HepG2 (cell line): ENCODE measurements around the gene CLTCL1. TPM values are rescaled to one million over a fixed set of nuclear protein-coding genes. Genes with fewer than 3 reads are reported as not detected.

Experiments used
- ATAC-seq: fragments of 200-7000 bp; cut with Tn5 transposase; 3 replicates; pipeline ENCODE4 v1.9.1; 2020; ENCODE audit warnings: mild to moderate bottlenecking, moderate library complexity
- Bru-seq: library from RNA; stranded (reverse); fragments of 400-500 nt; gene quantifications from one replicate; lab custom pipeline; 2021; lab: Mats Ljungman, UMichigan
- BruChase-seq, 2 experiments: library from RNA; stranded (reverse); fragments of 400-500 nt; gene quantifications; one replicate each; lab custom pipeline; 2021; lab: Mats Ljungman, UMichigan
- BruUV-seq: library from RNA; stranded (reverse); fragments of 400-500 nt; replicated peaks from 2 replicates; lab custom pipeline; 2021; lab: Mats Ljungman, UMichigan
- CTCF ChIA-PET: fragments of 300-600 bp; formaldehyde crosslinking; extraction: SDS; loops from one replicate; lab custom pipeline; 2021; ENCODE audit warnings: low total read pairs, inconsistent platforms, low intra/inter-chr PET ratio; lab: Yijun Ruan, JAX
- POLR2A ChIA-PET: fragments of 350-600 bp; sonication (Branson Sonifier 250); formaldehyde crosslinking; loops from one replicate; lab custom pipeline; 2020; ENCODE audit warnings: antibody characterized with exemption, inconsistent platforms; lab: Yijun Ruan, JAX
- DNase-seq: peaks from one replicate; pipeline ENCODE4 v3.0.0-alpha.2; 2015; ENCODE audit warnings: low spot score
- FAIRE-seq: peaks from 3 replicates; lab custom pipeline; 2011; peaks lifted over from hg19 to GRCh38; lab: Jason Lieb, UNC
- H2AFZ ChIP-seq: one replicate; pipeline ENCODE4 v1.6.1; 2011; ENCODE audit warnings: low read length, inconsistent platforms
- H3K27ac ChIP-seq: fragments of 300-600 bp; 3 replicates; pipeline ENCODE4 v1.8.0; 2011; ENCODE audit warnings: mixed run types, mild to moderate bottlenecking, mixed read lengths, low read length, inconsistent platforms; ENCODE audit not compliant: insufficient read depth; ENCODE audit errors: extremely low read length
- H3K27me3 ChIP-seq, 2 experiments: fragments of 200-600 bp in 1 of 2; 2 replicates in 1 of 2; 3 replicates in 1 of 2; pipeline versions ENCODE4 v1.6.0 to v1.8.0; 2011; ENCODE audit warnings: low read length in 2 of 2, mild to moderate bottlenecking in 2 of 2, moderate library complexity in 2 of 2, inconsistent platforms in 1 of 2; ENCODE audit not compliant: insufficient read depth in 2 of 2, control insufficient read depth in 1 of 2
- H3K36me3 ChIP-seq, 2 experiments: fragments of 200-600 bp in 1 of 2; replicated peaks in 1 of 2; 2 replicates in 1 of 2; 3 replicates in 1 of 2; pipeline versions ENCODE4 v1.5.1 to v1.8.0; 2011; ENCODE audit warnings: low read length in 2 of 2, inconsistent platforms in 1 of 2; ENCODE audit not compliant: insufficient read depth in 2 of 2, control insufficient read depth in 1 of 2
- H3K4me1 ChIP-seq: 2 replicates; pipeline ENCODE4 v1.5.1; 2012; ENCODE audit warnings: low read length, inconsistent platforms; ENCODE audit not compliant: insufficient read depth
- H3K4me2 ChIP-seq: 2 replicates; pipeline ENCODE4 v1.6.0; 2011; ENCODE audit warnings: low read depth, low read length, inconsistent platforms
- H3K4me3 ChIP-seq, 3 experiments: fragments of 200-600 bp in 1 of 3; sonication (generic), shearing (Covaris generic) in 1 of 3; replicated peaks in 1 of 3; 2 replicates each; pipeline ENCODE4 v1.5.1; 2011 to 2016; ENCODE audit warnings: low read length in 3 of 3, inconsistent platforms in 2 of 3, low read depth in 2 of 3, mild to moderate bottlenecking in 2 of 3, control low read depth in 1 of 3, mixed read lengths in 1 of 3; ENCODE audit not compliant: insufficient read depth in 1 of 3
- H3K79me2 ChIP-seq: one replicate; pipeline ENCODE4 v1.6.1; 2011; ENCODE audit warnings: low read length, inconsistent platforms; ENCODE audit not compliant: insufficient read depth
- H3K9ac ChIP-seq: 2 replicates; pipeline ENCODE4 v1.6.0; 2011; ENCODE audit warnings: mild to moderate bottlenecking, low read depth, low read length, inconsistent platforms; ENCODE audit not compliant: insufficient read depth
- H3K9me3 ChIP-seq: 2 replicates; pipeline ENCODE4 v1.5.1; 2012; ENCODE audit warnings: mild to moderate bottlenecking, low read length
- H4K20me1 ChIP-seq: 2 replicates; pipeline ENCODE4 v1.6.0; 2011; ENCODE audit warnings: inconsistent platforms, mild to moderate bottlenecking, low read length, moderate library complexity; ENCODE audit not compliant: insufficient read depth
- PRMT3 ChIP-seq: sonication (generic); formaldehyde crosslinking; IDR thresholded peaks from 2 replicates; pipeline ENCODE4 v1.8.1; 2022; ENCODE audit warnings: low read depth, mild to moderate bottlenecking, moderate library complexity, missing genetic modification reagents, borderline replicate concordance
- RBAK ChIP-seq: sonication (generic); formaldehyde crosslinking; IDR thresholded peaks from 2 replicates; pipeline ENCODE4 v1.5.1; 2020; ENCODE audit warnings: mild to moderate bottlenecking, missing genetic modification reagents
- RFXANK ChIP-seq: IDR thresholded peaks from 2 replicates; pipeline ENCODE4 v1.6.1; 2016
- SIX1 ChIP-seq: sonication (generic); formaldehyde crosslinking; IDR thresholded peaks from 2 replicates; pipeline ENCODE4 v1.4.0; 2020; ENCODE audit warnings: missing genetic modification reagents, borderline replicate concordance
- ZNF552 ChIP-seq: sonication (generic); formaldehyde crosslinking; IDR thresholded peaks from 2 replicates; pipeline ENCODE4 v1.9.0; 2022; ENCODE audit warnings: missing genetic modification reagents, mild to moderate bottlenecking, borderline replicate concordance
- WGBS: methylation state at CpG from one replicate; pipeline ENCODE4 v1.1.6; 2017; ENCODE audit warnings: low lambda C conversion rate; 5-methylcytosine and 5-hydroxymethylcytosine counted together
- in situ Hi-C: cut with HindIII; loops from 2 replicates; pipeline ENCODE4 v1.10.0; 2017; ENCODE audit warnings: low pct_unique_long_range_greater_than_20kb; ENCODE audit not compliant: extremely low pct_ligation_motif_present
- intact Hi-C: fragments of 100-400 bp; cut with micrococcal nuclease; formaldehyde crosslinking; loops from one replicate; pipeline ENCODE4 v1.10.0; 2022; ENCODE audit not compliant: unreplicated experiment
- long read RNA-seq, 2 experiments: library from RNA in 1 of 2; library from polyadenylated mRNA in 1 of 2; stranded (forward) in 1 of 2; unstranded in 1 of 2; transcript quantifications; one replicate each; pipeline ENCODE4 v2.0.0, GENCODE V29; 2019 to 2022
- polyA minus RNA-seq, 3 experiments: library from RNA; depleted of rRNA, polyadenylated mRNA; stranded (reverse); fragments of >200 nt; gene quantifications; 2 replicates each; pipeline ENCODE4 v1.2.3, GENCODE V29; 2011; ENCODE audit warnings: low replicate concordance in 1 of 3
- polyA plus RNA-seq, 8 experiments: library from polyadenylated mRNA; depleted of rRNA in 3 of 8; stranded (reverse) in 7 of 8; unstranded in 1 of 8; fragments of >200 nt; fragmentation: Illumina TruSeq in 4 of 8; extraction: Trizol in 4 of 8; gene quantifications; 2 replicates each; pipeline versions ENCODE4 v1.2.1 to v1.2.3, GENCODE V29; 2011 to 2016; ENCODE audit warnings: low read depth in 4 of 8, missing spikeins in 1 of 8, mixed read lengths in 1 of 8; ENCODE audit not compliant: insufficient read depth in 1 of 8
- total RNA-seq, 5 experiments: library from RNA; depleted of rRNA; stranded (reverse); fragments of >200 nt; fragmentation: Illumina TruSeq; extraction: Trizol; gene quantifications; 2 replicates each; pipeline ENCODE4 v1.2.3, GENCODE V29; 2016; ENCODE audit warnings: low read depth in 1 of 5
- TF ChIP-seq, protein P1 (sequence below): sonication (generic); formaldehyde crosslinking; IDR thresholded peaks from 2 replicates; pipeline ENCODE4 v1.8.1; 2023; ENCODE audit warnings: mild to moderate bottlenecking, missing genetic modification reagents, borderline replicate concordance
- TF ChIP-seq, protein P2 (sequence below): sonication (generic); formaldehyde crosslinking; IDR thresholded peaks from 2 replicates; pipeline ENCODE4 v1.5.0; 2020; ENCODE audit warnings: mild to moderate bottlenecking, missing genetic modification reagents, moderate library complexity
- TF ChIP-seq, protein P3 (sequence below): sonication (generic); formaldehyde crosslinking; IDR thresholded peaks from 2 replicates; pipeline ENCODE4 v1.9.0; 2022; ENCODE audit warnings: low read depth, missing genetic modification reagents

The CLTCL1 gene
- 7.1 and 8.1 TPM in 2 replicates for total RNA-seq (2016; rRNA removed; fragmentation: Illumina TruSeq; extraction: Trizol)
- total RNA-seq (2016; cell fraction: cytosol; rRNA removed; fragmentation: Illumina TruSeq; extraction: Trizol; ENCODE audit: low read depth), result 3.7 and 4.0 TPM in 2 replicates
- 6.0 and 8.1 TPM in 2 replicates for total RNA-seq (2016; cell fraction: insoluble cytoplasmic fraction; rRNA removed; fragmentation: Illumina TruSeq; extraction: Trizol)
- 3.6 and 3.8 TPM in 2 replicates for total RNA-seq (2016; cell fraction: membrane; rRNA removed; fragmentation: Illumina TruSeq; extraction: Trizol)
- 11.6 and 12.0 TPM in 2 replicates for total RNA-seq (2016; cell fraction: nucleus; rRNA removed; fragmentation: Illumina TruSeq; extraction: Trizol)
- polyA plus RNA-seq (2011; rRNA removed), result 10.9 and 13.5 TPM in 2 replicates
- polyA plus RNA-seq (2011; cell fraction: cytosol; rRNA removed), result 7.2 and 8.1 TPM in 2 replicates
- polyA plus RNA-seq (2011; cell fraction: nucleus; rRNA removed), result 25.5 and 30.8 TPM in 2 replicates
- polyA plus RNA-seq (2012), result 3.0 and 5.3 TPM in 2 replicates
- polyA plus RNA-seq (2016; cell fraction: cytosol; fragmentation: Illumina TruSeq; extraction: Trizol; ENCODE audit: low read depth), result 0.87 and 1.2 TPM in 2 replicates
- 4.8 and 5.4 TPM in 2 replicates for polyA plus RNA-seq (2016; cell fraction: insoluble cytoplasmic fraction; fragmentation: Illumina TruSeq; extraction: Trizol; ENCODE audit: low read depth)
- polyA plus RNA-seq (2016; cell fraction: membrane; fragmentation: Illumina TruSeq; extraction: Trizol; ENCODE audit: low read depth), result 1.8 and 2.4 TPM in 2 replicates
- polyA plus RNA-seq (2016; cell fraction: nucleus; fragmentation: Illumina TruSeq; extraction: Trizol; ENCODE audit: insufficient read depth, low read depth), result 19.5 and 23.8 TPM in 2 replicates
- 19.6 and 28.2 TPM in 2 replicates for polyA minus RNA-seq (2011; rRNA and poly(A)+ RNA removed; ENCODE audit: low replicate concordance)
- 4.6 and 8.8 TPM in 2 replicates for polyA minus RNA-seq (2011; cell fraction: cytosol; rRNA and poly(A)+ RNA removed)
- polyA minus RNA-seq (2011; cell fraction: nucleus; rRNA and poly(A)+ RNA removed), result 14.7 and 18.9 TPM in 2 replicates
- Bru-seq, nascent RNA, result percentile 49 among the genes with signal in this experiment
- percentile 52 among the genes with signal in this experiment for BruChase-seq, experiment 1, labeled RNA remaining after a 6-hour chase
- BruChase-seq, experiment 2, labeled RNA remaining after a 2-hour chase, result percentile 53 among the genes with signal in this experiment
- long read RNA-seq, experiment 1, result 0 reads
- long read RNA-seq, experiment 2, full-length matches to known transcripts, result 1 of 5 reads
- long read RNA-seq, experiment 2, partial matches to known transcripts, result 1 of 5 reads
- long read RNA-seq, experiment 2, other reads (novel, unspliced or antisense), result 3 of 5 reads

DNA sequence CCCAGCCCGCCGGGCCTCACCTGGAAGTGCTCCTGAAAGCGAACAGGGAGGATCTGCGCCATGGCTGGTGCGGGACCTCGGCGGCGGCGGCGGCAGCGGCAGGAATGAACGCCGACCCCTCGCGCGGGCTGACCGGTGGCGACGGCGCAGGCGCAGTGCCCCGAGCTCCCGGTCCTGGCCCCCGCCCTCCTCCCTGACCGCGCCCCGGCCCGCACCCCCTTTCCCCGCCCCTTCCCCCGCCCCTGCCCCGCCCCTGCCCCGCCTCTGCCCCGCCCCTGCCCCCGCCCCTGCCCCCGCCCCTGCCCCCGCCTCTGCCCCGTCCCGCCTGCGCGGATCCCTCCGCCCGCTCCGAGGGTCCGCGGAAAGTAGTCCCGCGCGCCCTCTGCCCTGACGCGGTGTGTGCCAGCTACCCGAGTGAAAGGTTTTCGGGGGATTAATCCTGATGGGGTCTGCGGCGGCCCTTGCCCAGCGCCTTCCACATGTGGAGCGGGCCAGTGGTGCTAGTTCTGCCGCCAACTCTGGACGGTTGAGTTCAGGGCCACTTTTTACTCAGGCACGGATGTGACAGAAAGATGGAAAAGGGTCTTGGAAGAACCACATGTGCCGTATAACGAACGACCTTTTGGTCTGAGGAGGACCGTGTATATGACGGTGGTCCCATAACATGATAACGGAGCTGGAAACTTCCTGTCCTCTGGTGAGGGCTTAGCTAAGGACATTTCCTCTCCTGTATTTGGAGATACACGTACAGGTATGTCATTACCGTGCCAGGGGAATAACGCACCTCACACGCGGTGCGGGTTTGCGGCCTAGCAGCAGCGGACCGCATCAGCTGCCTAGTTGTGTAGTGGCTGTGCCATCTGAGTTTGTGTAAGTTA is at the start of gene CLTCL1:
Gene CLTCL1, minus strand, starts transcription at position 140 of the 878 bp plus-strand sequence. Its CDS starts 78 bp downstream, at position 62.
- Histone ChIP-seq H4K20me1 (no peaks in the 10 kb centered on the region; the same call in 1 of the 2 replicates), H3K27ac (peak within 1 kb of the TSS; percentile 66), H2AFZ (peak within 1 kb of the TSS; percentile 93), H3K79me2 (no peaks in the 10 kb centered on the region), H3K4me2 (peak within 1 kb of the TSS; percentile 96), H3K27me3 (no peaks in the 10 kb centered on the region; a peak in 1 of 5 replicates), H3K4me3 (peak within 1 kb of the TSS; percentile 76 to 95 (median 86)), H3K36me3 (no peaks in the 10 kb centered on the region; a peak in 1 of 5 replicates), H3K9me3 (no peaks in the 10 kb centered on the region), H3K9ac (peak within 1 kb of the TSS; percentile 83), H3K4me1 (peaks cover 35% of the 10 kb centered on the region)
- BruUV-seq, result TSS peak; percentile 93
- 6% methylated on average over 20 of the region's 74 CpGs for WGBS
- FAIRE-seq, result no peak
- ATAC-seq, result peak; percentile 67
- in situ Hi-C loops (loop anchor here (5.0 to 10.0 kb wide), 3 partner anchors 110 to 343 kb away; partner anchors contain the start of genes CDC45 and UFD1), intact Hi-C loops (loop anchor here (1.0 kb wide), 1 partner anchor 148 kb away; the partner anchor contains the start of gene ESS2)
- POLR2A ChIA-PET, result interaction anchor here (0.6 to 3.0 kb wide), 12 partner anchors 8 to 651 kb away, joined by 3 to 16 read pairs (median 4); partner anchors contain the start of genes C22orf39, DGCR2, HIRA and MRPL40
- DNase-seq, result peak; percentile 46
- CTCF ChIA-PET, result no interaction called here
- no peak for TF ChIP-seq PRMT3
- TF ChIP-seq, protein P1, sequence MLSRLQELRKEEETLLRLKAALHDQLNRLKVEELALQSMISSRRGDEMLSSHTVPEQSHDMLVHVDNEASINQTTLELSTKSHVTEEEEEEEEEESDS (CRISPR knock-in tag), result no peak
- no peak for TF ChIP-seq SIX1 (CRISPR knock-in tag)
- TF ChIP-seq RFXANK (CRISPR knock-in tag), result no peak
- TF ChIP-seq ZNF552 (CRISPR knock-in tag), result 0 out of 2 replicates have a peak, but pooled peaks have one; percentile 30
- TF ChIP-seq, protein P2, sequence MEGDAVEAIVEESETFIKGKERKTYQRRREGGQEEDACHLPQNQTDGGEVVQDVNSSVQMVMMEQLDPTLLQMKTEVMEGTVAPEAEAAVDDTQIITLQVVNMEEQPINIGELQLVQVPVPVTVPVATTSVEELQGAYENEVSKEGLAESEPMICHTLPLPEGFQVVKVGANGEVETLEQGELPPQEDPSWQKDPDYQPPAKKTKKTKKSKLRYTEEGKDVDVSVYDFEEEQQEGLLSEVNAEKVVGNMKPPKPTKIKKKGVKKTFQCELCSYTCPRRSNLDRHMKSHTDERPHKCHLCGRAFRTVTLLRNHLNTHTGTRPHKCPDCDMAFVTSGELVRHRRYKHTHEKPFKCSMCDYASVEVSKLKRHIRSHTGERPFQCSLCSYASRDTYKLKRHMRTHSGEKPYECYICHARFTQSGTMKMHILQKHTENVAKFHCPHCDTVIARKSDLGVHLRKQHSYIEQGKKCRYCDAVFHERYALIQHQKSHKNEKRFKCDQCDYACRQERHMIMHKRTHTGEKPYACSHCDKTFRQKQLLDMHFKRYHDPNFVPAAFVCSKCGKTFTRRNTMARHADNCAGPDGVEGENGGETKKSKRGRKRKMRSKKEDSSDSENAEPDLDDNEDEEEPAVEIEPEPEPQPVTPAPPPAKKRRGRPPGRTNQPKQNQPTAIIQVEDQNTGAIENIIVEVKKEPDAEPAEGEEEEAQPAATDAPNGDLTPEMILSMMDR, result peak; percentile 7; the same call in 1 of the 2 replicates
- no peak for TF ChIP-seq RBAK (CRISPR knock-in tag)
- TF ChIP-seq, protein P3, sequence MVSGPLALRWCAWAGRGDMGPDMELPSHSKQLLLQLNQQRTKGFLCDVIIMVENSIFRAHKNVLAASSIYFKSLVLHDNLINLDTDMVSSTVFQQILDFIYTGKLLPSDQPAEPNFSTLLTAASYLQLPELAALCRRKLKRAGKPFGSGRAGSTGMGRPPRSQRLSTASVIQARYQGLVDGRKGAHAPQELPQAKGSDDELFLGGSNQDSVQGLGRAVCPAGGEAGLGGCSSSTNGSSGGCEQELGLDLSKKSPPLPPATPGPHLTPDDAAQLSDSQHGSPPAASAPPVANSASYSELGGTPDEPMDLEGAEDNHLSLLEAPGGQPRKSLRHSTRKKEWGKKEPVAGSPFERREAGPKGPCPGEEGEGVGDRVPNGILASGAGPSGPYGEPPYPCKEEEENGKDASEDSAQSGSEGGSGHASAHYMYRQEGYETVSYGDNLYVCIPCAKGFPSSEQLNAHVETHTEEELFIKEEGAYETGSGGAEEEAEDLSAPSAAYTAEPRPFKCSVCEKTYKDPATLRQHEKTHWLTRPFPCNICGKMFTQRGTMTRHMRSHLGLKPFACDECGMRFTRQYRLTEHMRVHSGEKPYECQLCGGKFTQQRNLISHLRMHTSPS (CRISPR knock-in tag), result peak; percentile 67; the same call in 1 of the 2 replicates
